SU-DHL-6 (cell line): Measurements from ENCODE around the gene KRTAP2-1.

ENCODE experiments used
- H2AFZ ChIP-seq: fragments of 200-600 bp; sonication (generic); 2 replicates; pipeline ENCODE4 v1.6.1; 2014; ENCODE audit warnings: low read depth, mild to moderate bottlenecking, moderate library complexity, mixed read lengths, antibody characterized with exemption, low read length; ENCODE audit not compliant: severe bottlenecking
- H3F3A ChIP-seq: fragments of 200-600 bp; shearing (Covaris generic); 2 replicates; pipeline ENCODE4 v1.6.0; 2016; ENCODE audit warnings: antibody characterized with exemption, mild to moderate bottlenecking; ENCODE audit not compliant: insufficient read depth
- H3K27ac ChIP-seq: fragments of 200-600 bp; sonication (generic); 2 replicates; pipeline ENCODE4 v1.5.1; 2016; ENCODE audit warnings: low read depth, mild to moderate bottlenecking, low read length, moderate library complexity, mixed read lengths
- H3K27me3 ChIP-seq: fragments of 200-600 bp; sonication (generic), shearing (Covaris generic); 2 replicates; pipeline ENCODE4 v1.6.0; 2014; ENCODE audit warnings: mild to moderate bottlenecking, low read length
- H3K36me3 ChIP-seq: fragments of 200-600 bp; sonication (generic); 2 replicates; pipeline ENCODE4 v1.6.1; 2014; ENCODE audit warnings: mild to moderate bottlenecking, low read length, mixed read lengths
- H3K4me2 ChIP-seq: fragments of 300-600, 200-600 bp; shearing (Covaris generic), sonication (generic); 2 replicates; pipeline ENCODE4 v1.6.0; 2014; ENCODE audit warnings: low read length, low read depth, mild to moderate bottlenecking; ENCODE audit not compliant: poor library complexity, severe bottlenecking
- H3K4me3 ChIP-seq: fragments of 200-600 bp; sonication (generic); 2 replicates; pipeline ENCODE4 v1.5.1; 2014; ENCODE audit warnings: antibody characterized with exemption, low read length, mild to moderate bottlenecking, mixed read lengths; ENCODE audit not compliant: insufficient read depth, poor library complexity, severe bottlenecking
- H3K79me2 ChIP-seq: fragments of 200-600 bp; sonication (generic); 2 replicates; pipeline ENCODE4 v1.6.1; 2014; ENCODE audit warnings: mild to moderate bottlenecking, low read length, moderate library complexity; ENCODE audit not compliant: insufficient read depth
- H3K9ac ChIP-seq: fragments of 200-600 bp; sonication (generic); 2 replicates; pipeline ENCODE4 v1.7.0; 2014; ENCODE audit warnings: mild to moderate bottlenecking, low read length
- H3K9me2 ChIP-seq: fragments of 200-600 bp; sonication (generic); replicated peaks from 2 replicates; pipeline ENCODE4 v1.6.1; 2014; ENCODE audit warnings: low read length; ENCODE audit not compliant: insufficient read depth
- H3K9me3 ChIP-seq: fragments of 200-600 bp; sonication (generic); 2 replicates; pipeline ENCODE4 v1.6.1; 2014; ENCODE audit warnings: low read length, mixed read lengths; ENCODE audit not compliant: insufficient read depth
- H4K20me1 ChIP-seq: fragments of 200-600 bp; sonication (generic); 2 replicates; pipeline ENCODE4 v1.6.1; 2014; ENCODE audit warnings: low read depth, mild to moderate bottlenecking, antibody characterized with exemption, low read length, moderate library complexity, mixed read lengths
- EZH2phosphoT487 ChIP-seq: fragments of 200-600 bp; sonication (generic), shearing (Covaris generic); conservative IDR thresholded peaks from 2 replicates; pipeline ENCODE4 v1.6.1; 2018; ENCODE audit warnings: mild to moderate bottlenecking, antibody characterized with exemption, low read length, moderate library complexity, mixed read lengths
- TF ChIP-seq, protein P1 (sequence below): fragments of 200-600 bp; sonication (generic); IDR thresholded peaks from one replicate; pipeline ENCODE4 v1.5.1; 2017; ENCODE audit warnings: antibody characterized with exemption, mild to moderate bottlenecking, low read length, moderate library complexity; ENCODE audit not compliant: insufficient read depth, poor library complexity, severe bottlenecking

The KRTAP2-1 gene

GRCh38 chr17:40997361-40997760 is 49.8 kb downstream of the KRTAP2-1 start:
- Histone ChIP-seq H4K20me1 (no peaks in the 10 kb centered on the region), H3K9me2 (no peaks in the 10 kb centered on the region), H3K27ac (no peak overlapping the region), H3K9me3 (no peaks in the 10 kb centered on the region), H3K27me3 (no peaks in the 10 kb centered on the region), H3K4me2 (no peak overlapping the region), H3F3A (no peaks in the 10 kb centered on the region), H2AFZ (no peak overlapping the region), H3K9ac (no peak overlapping the region), H3K36me3 (no peaks in the 10 kb centered on the region), H3K79me2 (no peaks in the 10 kb centered on the region), H3K4me3 (no peak overlapping the region)
- TF ChIP-seq EZH2phosphoT487 = no peak
- TF ChIP-seq, protein P1, sequence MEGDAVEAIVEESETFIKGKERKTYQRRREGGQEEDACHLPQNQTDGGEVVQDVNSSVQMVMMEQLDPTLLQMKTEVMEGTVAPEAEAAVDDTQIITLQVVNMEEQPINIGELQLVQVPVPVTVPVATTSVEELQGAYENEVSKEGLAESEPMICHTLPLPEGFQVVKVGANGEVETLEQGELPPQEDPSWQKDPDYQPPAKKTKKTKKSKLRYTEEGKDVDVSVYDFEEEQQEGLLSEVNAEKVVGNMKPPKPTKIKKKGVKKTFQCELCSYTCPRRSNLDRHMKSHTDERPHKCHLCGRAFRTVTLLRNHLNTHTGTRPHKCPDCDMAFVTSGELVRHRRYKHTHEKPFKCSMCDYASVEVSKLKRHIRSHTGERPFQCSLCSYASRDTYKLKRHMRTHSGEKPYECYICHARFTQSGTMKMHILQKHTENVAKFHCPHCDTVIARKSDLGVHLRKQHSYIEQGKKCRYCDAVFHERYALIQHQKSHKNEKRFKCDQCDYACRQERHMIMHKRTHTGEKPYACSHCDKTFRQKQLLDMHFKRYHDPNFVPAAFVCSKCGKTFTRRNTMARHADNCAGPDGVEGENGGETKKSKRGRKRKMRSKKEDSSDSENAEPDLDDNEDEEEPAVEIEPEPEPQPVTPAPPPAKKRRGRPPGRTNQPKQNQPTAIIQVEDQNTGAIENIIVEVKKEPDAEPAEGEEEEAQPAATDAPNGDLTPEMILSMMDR = no peak

GRCh38 chr17:40996829-40997228 is 50.3 kb downstream of the KRTAP2-1 start:
- Histone ChIP-seq H3K9ac (no peak overlapping the region), H3K36me3 (no peaks in the 10 kb centered on the region), H3K27ac (no peak overlapping the region), H3K4me2 (no peak overlapping the region), H3F3A (no peaks in the 10 kb centered on the region), H2AFZ (no peak overlapping the region), H3K9me2 (no peaks in the 10 kb centered on the region), H4K20me1 (no peaks in the 10 kb centered on the region), H3K79me2 (no peaks in the 10 kb centered on the region), H3K4me3 (no peak overlapping the region), H3K27me3 (no peaks in the 10 kb centered on the region), H3K9me3 (no peaks in the 10 kb centered on the region)
- TF ChIP-seq, protein P1 = no peak
- no peak for TF ChIP-seq EZH2phosphoT487
